GM21529 (cell line): ENCODE measurements around the gene HIGD1A.
A peak's percentile ranks its signal among the peaks of the same experiment; 100 is the strongest.
"Not testable (repeated sequence)": the region's sequence is repeated elsewhere in the genome, so short reads cannot be mapped to it uniquely, and the experiment has no call there.

Experiments
- ATAC-seq: cut with Tn5 transposase; IDR thresholded peaks from one replicate; pipeline ENCODE4 v1.9.1; 2021; ENCODE audit not compliant: unreplicated experiment

HIGD1A gene

DNA sequence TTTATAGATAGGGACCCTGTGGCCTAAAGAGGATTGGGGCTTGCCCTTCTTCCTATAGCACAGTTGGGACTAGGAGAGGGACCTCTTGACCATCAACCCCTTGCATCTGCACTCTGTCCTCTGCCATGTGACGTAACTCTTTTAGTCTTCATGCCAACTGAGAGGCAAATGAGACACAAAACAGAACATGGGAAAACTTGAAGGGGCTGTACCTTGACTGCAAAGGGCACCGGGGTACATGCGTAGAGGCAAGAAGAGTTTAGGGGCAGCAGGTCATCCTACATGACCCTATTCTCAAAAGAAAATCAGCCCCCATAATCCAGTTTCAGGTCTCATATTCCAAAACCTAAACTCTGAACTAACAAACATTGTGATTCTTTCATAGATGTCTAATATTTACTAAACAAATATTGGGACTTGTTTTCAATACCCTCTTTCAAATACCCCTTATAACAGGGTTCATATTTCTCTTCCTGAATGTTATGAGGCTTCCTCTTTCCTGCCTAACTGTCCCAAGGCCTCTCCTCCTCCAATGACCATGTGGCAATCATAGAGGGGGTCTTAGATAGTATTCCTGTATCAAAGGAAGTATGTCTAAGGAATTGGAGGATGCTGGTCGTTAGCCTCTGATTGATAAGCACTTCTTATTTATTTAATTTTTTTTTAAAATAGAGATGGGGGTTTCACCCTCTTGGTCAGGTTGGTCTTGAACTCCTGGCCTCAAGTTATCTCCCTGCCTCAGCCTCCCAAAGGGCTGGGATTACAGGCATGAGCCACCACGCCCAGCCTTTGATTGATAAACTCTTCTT is 25.5 kb upstream of the HIGD1A start:
- no peak for ATAC-seq

DNA sequence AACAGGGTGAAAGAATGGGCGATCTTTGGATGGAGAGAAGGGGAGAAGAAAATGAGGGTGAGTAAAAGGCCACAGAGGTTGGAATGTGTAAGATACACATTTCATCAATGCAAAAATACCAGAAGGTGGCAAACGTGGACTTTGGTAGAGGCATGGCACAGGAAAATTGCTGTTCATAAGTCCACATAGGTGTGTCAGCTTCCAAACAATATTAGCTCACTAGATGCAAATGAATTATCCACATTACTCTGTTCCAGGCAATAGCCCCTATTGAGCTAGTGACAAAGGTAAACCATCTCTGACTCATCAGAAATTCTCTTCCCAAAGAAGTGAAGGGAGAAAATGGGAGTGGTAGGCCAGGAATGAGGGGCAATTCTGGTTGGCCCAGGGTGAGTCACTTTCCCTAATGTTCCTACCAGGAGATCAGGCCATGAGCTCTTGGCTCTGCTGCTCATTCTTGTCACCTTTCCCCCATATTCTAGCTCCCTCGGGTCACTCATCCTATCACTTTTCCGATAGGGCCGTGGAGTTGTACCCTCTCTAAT is 24.9 kb upstream of the HIGD1A start:
- no peak for ATAC-seq

DNA sequence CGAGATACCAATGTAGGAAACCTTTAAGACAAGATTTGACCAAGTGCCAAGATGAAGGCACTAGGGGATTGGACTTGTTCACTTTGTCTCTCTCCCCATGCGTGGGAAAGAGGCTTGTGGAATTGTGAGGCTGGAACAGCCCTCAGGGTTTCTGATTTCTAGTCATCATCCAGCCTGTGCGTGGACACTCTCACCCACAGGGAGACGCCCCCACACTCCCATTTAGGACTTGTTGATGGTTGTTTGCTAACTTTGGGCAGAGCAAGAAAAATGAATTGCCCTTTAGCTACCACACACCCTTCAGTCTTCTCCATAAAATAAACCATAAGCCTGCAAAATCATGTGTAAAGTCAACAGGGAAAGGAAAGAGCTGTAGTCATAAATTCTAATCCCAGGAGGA is 23.4 kb upstream of the HIGD1A start:
- ATAC-seq: no peak

DNA sequence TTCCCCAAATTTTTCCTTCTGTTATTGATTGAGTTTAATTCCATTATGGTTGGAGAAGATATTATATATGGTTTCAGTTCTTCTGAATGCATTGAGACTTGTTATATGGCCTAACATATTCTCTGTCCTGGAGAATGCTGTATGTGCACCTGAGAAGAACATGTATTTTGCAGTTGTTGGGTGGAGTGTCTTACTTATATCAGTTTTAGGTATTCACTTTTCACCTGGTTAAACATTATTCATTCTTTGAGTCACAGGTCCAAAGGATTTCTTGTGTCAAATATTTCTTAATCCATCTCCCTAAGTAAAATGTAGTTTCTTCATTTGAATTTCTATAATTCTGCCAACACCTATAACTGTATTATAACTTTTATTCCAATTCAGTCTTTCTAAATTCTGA is 22.7 kb upstream of the HIGD1A start:
- ATAC-seq: no peak

DNA sequence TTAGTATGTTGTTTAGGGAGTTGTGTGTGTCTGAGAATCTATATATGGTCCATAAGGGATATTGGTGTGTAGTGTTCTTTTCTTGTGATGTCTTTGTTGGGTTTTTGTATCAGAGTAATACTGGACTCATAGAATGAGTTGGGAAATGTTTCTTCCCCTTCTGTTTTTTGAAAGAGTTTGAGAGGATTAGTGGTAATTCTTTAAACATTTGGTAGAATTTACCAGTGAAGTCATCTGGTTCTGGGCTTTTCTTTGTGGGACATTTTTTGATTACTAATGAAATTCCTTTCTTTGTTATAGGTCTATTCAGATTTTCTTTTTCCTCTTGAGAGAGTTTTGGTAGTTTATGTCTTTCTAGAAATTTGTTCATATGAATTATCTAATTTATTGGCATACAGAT is 21.9 kb upstream of the HIGD1A start:
- ATAC-seq: no peak

DNA sequence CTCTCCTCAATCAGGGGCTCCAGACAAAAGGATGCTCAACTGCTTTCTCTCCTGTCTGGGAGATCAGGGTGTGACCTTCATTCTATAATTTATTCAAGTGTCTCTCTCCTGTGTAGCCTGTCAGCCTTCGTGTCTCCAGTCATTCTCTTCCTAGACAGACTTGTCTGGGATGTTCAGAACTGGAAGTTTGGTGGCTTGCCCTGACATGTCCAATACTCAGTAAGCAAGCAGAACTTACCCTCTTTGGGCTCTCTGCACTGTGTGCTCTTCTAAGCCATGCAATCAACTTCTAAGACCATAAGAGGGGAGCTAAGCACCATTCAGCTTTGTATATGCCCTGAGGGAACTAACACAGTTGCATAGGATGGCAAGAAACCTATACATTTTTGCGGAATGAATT is 19.1 kb upstream of the HIGD1A start:
- ATAC-seq: no peak

DNA sequence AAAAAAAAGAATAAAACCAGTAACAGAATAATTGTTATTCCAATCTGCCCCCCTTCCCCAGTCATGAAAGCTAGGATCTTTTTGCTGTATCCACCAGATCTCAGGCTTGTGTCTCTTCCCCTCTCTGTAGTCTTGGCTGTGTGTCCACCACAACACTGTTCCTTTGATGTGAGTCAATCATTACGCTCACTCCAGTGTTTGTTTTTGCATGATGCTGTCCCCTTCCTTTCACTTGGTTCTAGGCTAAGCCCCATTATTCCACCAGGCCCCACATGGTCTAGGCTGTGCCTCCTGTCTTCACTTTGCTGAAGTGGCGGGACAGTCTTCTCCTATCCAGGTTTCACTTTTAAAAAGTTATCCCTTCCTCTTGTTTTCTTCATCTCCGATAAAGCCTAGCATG is 18.5 kb upstream of the HIGD1A start:
- ATAC-seq: no peak

DNA sequence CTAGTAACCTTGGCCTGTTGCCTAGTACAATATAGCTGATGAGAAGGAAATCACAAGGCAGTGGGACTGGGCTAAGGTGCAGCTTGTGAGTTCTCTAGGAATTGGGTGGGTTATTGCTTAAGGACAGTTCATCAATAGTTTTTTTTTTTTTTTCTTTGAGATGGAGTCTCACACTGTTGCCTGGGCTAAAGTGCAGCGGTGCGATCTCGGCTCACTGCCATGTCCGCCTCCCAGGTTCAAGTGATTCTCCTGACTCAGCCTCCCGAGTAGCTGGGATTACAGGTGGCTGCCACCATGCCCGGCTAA is 16.4 kb upstream of the HIGD1A start:
- no peak for ATAC-seq

DNA sequence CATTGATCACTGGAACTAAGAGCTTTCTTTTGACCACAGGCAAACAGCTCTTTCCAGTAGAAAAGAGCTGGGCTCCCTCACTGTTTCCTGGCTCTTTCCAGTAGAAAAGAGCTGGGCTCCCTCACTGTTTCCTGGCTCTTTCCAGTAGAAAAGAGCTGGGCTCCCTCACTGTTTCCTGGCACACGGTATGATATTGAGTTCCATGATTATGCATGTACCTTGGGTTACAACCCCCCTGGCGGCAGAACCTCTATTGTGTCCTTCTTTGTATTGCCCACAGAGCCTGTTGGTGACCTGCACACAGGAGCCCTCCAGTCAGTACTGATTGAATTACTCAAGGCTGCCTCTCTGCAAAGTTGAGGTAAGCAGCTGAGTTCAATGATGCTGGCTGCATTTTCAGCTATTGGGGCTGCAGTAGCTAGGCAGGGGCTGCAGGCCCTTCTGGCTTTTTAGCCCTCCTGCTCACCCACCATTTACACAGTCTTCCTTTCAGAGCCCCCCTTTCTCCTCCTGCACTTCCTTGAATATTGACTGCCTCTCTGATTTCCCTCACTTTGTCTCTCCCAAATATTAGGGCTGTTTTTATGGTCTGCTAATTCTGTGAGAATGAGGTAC is 15.2 kb upstream of the HIGD1A start:
- no peak for ATAC-seq

DNA sequence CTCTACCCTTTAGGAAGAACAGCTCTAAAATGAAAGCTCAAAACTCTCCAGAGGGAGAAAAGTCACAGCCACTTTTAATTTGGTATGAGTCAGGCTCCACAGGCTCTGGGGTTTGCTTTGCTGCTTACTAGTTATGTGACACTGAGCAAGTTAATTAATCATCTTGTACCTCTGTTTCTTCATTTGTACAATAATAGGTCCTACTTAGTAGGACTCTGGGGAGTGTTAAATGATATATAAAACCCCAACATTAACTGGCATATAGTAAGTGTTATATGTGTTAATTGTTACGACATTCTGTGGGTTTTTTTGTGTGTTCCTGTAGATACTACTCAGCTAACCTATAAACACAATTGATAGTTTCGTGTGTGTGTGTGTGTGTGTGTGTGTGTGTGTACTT is 11.5 kb upstream of the HIGD1A start:
- ATAC-seq: no peak

DNA sequence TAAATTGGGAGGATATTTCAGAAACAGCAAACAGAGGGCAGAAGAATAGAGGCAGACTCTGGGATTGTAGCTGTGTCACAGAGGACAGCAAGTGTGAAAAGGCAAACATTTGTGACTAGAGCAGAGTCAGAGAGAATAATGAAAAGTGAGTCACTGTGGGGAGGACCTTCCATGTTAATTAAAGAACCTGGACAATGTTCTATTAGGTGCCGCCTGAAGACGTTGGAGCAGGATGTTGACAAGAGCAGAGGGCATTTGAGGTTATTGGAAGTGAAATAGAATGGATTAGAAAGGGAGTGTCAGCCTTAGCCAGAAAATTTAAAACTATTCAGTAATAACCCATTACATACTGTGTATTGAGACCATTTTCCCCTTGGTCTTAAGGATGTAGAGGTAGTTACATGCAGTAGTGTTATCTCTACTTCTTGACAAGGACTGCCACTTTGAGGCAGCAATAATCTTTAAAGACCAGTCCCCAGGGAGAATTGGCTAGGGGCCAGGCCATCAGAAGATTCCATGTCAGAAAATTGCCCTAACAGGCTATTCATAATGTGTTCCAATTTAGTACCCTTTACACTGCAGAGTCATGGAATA is 10.7 kb upstream of the HIGD1A start:
- ATAC-seq: no peak

DNA sequence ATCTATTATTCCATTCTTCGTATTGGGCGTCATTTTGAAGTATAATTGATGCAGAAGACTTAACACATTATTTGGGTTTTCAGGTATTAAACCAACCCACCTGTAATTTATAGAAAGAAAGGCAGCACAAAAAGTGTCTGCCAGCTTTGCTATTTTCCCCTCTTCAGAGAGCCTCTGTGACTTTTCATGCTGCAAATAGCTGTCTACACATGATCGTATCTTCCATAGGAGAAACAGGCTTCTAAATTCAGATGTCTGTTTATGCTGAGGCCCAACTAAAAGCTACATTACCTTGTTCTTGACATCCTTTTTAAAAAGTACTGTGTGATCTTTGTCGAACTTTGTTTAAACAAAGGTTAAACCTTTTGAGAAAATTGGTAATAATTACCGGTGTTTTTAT is 10.0 kb upstream of the HIGD1A start:
- ATAC-seq: no peak

DNA sequence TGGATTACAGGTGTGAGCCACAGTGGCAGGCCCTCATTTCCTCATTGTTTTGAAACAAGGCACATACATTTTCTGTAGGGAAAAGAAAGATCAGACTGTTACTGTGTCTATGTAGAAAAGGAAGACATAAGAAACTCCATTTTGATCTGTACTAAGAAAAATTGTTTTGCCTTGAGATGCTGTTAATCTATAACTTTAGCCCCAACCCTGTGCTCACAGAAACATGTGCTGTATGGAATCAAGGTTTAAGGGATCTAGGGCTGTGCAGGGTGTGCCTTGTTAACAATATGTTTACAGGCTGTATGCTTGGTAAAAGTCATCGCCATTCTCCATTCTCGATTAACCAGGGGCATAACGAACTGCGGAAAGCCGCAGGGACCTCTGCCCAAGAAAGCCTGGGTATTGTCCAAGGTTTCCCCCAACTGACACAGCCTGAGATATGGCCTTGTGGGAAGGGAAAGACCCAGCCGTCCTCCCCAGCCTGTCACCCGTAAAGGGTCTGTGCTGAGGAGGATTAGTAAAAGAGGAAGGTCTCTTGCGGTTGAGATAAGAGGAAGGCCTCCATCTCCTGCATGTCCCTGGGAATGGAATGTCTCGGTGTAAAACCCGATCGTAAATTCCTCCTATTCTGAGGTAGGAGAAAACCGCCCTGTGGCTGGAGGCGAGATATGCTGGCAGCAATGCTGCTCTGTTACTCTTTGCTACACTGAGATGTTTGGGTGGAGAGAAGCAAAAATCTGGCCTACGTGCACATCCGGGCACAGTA is 7.0 kb upstream of the HIGD1A start:
- ATAC-seq: not testable (repeated sequence)

DNA sequence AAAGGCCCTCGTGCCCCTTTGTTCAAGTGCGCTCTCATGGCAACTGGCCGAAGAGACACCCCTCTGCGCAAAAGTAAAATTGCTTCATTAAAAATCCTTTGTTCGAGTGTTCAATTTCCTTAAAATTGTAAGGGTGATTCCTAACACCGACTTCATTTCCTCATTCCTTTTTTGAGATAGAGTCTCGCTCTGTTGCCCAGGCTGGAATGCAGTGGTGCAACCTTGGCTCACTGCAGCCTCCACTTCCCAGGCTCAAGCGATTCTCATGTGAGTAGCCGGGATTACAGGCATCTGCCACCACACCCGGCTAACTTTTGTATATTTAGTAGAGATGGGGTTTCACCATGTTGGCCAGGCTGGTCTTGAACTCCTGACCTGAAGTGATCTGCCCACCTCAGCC is 6.4 kb upstream of the HIGD1A start:
- ATAC-seq: not testable (repeated sequence)

DNA sequence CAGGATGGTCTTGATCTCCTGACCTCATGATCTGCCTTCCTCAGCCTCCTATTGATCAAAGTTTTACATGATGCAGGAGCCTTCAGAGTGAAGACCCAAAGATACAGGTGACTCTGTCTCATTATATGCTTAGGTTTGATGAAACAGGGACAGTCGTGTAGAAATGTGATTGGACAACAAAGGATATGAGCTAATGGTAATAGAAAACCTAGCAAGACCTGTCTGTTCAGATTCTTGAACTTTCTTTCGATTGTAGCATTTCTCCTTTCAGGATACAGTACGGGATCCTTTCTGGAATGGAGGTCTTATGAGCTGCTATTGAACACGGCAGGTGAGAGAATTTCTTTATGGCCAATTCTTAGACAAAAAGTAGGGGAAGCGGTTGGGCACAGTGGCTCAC is 4.9 kb upstream of the HIGD1A start, which contains the start of gene ACKR2:
Gene ACKR2, plus strand, starts transcription at position 244 of the 400 bp plus-strand sequence. CDS start 55,058 bp downstream, outside the sequence.
- no peak for ATAC-seq

DNA sequence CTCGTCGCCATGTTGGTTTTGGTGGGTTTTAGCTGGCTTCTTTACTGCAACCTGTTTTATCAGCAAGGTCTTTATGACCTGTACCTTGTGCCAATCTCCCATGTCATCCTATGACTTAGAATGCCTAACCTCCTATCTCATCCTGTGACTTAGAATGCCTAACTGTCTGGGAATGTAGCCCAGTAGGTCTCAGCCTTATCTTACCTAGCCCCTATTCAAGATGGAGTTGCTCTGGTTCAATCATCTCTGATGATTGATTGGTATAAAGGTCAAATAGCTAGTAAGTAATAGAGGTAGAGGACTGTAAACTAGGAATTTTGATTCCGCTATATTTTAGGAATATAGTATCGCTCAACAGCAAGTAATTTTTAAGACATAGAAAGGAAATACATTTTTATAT is 3.6 kb upstream of the HIGD1A start:
- ATAC-seq: no peak

DNA sequence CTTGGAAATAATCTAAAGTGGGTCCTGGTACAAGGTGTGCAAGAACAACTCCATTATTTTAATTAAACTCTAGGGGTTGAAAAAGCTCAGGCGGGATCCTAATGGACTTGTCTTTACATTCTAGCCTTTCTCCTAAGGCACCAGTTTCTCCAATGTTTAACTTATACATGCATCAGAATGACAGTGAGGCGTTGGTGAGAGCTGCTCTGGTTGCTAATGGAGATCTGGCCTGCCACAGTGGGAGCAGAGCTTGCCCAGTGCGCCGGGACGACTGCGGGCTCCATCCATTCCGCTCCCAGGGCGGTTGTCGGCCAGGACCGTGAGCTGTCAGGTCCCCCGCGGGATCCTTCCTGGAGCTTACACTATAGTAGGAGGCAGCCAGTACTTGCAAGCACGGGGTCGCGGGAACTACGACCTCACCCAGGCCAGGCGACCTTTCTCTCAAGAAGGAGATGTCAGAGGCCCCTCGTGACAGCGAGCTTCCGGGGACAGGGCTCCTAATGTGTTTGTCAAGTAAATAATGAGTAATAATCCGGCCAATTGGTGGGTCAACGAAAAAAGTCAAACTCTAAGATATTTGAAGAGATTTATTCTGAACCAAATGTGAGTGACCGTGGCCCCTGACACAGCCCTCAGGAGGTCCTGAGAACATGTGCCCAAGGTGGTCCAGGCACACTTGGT is 991 bp upstream of the HIGD1A start:
- ATAC-seq: no peak

DNA sequence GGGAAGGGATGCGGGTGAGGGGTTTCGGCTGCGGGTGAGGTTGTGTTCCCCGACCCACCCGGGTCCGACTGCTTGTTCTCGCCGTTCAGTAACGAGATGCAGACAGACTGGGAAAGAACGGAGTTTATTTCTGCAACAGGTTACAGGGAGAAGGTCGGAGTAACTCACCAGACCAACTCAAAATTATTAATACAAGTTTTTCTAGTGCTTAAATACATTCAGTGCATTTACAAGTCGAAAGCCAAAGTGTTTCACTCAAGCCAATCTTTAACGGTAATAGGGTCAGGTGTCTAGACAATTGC is 492 bp upstream of the HIGD1A start:
- ATAC-seq: no peak

DNA sequence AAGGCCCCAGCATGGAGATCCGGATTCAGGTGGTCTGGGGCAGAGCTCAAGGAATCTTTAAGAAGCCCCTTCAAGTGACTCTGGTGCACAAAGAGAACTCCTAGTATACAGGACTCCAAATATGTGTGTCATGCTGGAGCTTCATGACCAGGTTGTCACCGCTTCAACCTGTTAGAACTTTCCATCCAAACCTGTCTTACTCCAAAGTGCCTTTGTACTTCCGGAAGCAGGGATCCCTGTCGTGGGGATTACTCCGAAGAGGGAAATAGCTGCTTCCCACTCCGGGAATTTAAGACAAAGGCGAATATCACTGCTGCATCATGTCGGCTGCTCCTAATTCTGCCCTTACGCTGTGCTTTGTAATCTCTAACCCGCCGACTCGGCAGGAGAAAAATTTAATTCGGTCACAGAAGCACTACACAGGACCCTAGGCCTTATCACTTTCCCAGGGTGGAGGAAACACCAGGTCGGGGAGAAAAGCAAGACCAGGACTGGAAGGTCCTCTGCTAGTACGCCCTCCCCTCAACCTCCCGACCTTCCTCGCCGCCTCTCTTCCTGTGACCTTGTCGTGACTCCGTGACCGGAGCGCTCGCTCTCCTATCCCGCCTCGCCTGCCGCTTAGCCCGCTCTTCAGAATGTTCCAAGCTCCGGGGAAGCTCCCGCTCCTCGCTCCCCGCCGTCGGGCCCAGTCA is 730 bp downstream of the HIGD1A start:
- ATAC-seq: peak; percentile 22

DNA sequence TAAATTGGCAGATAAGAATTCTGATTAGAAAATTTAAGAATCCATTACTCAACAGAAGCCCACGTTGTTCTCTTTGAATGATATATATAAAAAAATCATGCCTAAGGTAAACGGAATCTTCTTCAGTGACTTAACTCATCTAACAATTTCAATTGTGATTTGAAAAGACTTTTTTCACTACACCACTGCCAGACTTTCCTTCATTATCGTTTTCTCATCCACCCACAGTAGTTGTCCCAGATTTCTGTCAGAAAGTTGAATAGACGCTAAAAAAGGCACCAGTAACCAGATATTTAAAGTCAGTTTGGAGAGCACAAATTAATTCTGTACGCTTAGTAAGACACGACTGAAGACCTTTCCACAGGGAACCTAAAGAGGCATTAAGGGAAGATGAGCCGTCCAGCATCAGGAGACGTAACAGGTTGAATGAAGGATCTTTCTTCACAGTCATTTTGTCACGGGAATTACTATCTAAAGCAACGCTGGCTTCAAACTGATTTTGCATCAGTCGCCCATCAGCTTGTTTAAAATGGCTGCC is 1.3 kb downstream of the HIGD1A start:
- no peak for ATAC-seq
